Measurements from ENCODE around the gene GUCY1A1.

Gene GUCY1A1

DNA sequence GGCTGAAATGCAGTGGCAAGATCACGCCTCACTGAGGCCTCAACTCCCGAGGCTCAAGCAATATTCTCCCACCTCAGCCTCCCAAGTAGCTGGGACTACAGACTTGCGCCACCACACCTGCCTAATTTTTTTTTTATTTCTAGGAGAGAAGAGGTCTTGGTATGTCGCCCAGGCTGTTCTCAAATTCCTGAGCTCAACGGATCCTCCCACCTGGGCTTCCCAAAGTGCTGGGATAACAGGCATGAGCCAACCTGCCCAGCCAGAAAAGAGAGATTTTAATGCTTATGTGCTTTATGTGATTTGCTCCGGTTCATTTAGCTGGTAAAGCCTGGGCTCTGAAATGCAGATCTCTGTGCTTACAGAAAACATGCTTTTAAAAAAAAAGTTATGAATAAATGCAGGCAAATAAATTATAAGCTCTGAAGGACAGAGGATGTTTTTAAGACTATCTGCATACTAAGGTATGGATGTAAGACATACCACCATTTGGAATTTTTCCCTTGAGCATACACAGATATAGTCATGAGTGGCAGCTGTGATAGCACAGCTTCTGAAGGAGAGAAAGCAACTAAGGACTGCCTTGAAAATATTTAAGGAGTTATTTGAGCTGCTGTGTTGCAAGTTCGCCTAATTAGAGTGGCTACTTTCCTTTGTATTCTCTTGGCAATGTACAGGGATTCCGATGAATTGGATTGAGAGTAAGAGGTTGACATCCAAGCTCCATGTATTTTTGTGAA is 106.0 kb downstream of the GUCY1A1 start:
- Histone ChIP-seq H3K36me3 (ENCODE audit: insufficient read depth, low read length) (no peaks in the 10 kb centered on the region), H3K4me2 (ENCODE audit: low read length) (no peak overlapping the region), H3K9me2 (ENCODE audit: low read depth, low read length) (no peaks in the 10 kb centered on the region), H3K9me3 (ENCODE audit: low read length) (no peaks in the 10 kb centered on the region), H3K79me2 (ENCODE audit: insufficient read depth, low read length) (no peaks in the 10 kb centered on the region), H3K27ac (ENCODE audit: low read depth, low read length, poor library complexity, severe bottlenecking) (no peak overlapping the region), H2AFZ (ENCODE audit: low read length) (no peak overlapping the region), H3K4me3 (ENCODE audit: low read depth, low read length, poor library complexity, severe bottlenecking) (no peak overlapping the region), H3K9ac (ENCODE audit: low read length) (no peak overlapping the region), H3K4me1 (ENCODE audit: insufficient read depth, low read length, severe bottlenecking) (no peaks in the 10 kb centered on the region), H3F3A (ENCODE audit: insufficient read depth, low read length) (no peaks in the 10 kb centered on the region), H3K27me3 (ENCODE audit: insufficient read depth, low read length) (no peaks in the 10 kb centered on the region), H4K20me1 (ENCODE audit: insufficient read depth, low read length) (no peaks in the 10 kb centered on the region)
- TF ChIP-seq EZH2 (IDR thresholded peaks at IDR 0.05; ENCODE audit: borderline replicate concordance, low read length) = no peak
- TF ChIP-seq, protein P1, sequence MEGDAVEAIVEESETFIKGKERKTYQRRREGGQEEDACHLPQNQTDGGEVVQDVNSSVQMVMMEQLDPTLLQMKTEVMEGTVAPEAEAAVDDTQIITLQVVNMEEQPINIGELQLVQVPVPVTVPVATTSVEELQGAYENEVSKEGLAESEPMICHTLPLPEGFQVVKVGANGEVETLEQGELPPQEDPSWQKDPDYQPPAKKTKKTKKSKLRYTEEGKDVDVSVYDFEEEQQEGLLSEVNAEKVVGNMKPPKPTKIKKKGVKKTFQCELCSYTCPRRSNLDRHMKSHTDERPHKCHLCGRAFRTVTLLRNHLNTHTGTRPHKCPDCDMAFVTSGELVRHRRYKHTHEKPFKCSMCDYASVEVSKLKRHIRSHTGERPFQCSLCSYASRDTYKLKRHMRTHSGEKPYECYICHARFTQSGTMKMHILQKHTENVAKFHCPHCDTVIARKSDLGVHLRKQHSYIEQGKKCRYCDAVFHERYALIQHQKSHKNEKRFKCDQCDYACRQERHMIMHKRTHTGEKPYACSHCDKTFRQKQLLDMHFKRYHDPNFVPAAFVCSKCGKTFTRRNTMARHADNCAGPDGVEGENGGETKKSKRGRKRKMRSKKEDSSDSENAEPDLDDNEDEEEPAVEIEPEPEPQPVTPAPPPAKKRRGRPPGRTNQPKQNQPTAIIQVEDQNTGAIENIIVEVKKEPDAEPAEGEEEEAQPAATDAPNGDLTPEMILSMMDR (IDR thresholded peaks at IDR 0.05; ENCODE audit: low read length) = no peak

DNA sequence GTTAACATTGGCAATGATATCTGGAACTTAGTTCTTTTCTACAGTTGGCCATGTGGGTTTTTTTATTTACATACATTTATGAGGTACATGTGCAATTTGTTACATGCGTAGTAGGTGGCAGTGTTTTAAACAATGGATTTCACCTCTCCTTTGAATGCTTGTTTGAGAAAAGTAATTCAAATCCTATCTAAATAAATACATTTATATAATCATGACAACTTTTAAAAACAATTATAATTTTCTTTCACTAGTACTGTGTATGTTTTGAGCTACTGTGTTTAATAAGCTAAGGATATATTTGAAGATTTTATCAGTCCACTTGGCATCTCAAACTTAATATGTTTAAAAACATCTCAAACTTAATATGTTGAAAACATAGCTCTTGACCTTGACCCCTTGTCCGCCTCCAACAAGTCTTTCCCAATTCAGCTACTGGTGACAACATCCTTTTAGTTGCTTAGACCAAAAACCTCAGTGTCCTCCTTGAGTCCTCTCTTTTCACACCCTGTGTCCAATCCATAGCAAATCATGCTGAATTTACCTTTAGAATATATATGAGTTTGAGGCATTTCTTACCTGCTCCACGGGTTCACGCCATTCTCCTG is 106.7 kb downstream of the GUCY1A1 start:
- no peak for TF ChIP-seq EZH2 (IDR thresholded peaks at IDR 0.05; ENCODE audit: borderline replicate concordance, low read length)
- TF ChIP-seq, protein P1 (IDR thresholded peaks at IDR 0.05; ENCODE audit: low read length) = no peak
- H3K9ac ChIP-seq (ENCODE audit: low read length) = no peak overlapping the region

DNA sequence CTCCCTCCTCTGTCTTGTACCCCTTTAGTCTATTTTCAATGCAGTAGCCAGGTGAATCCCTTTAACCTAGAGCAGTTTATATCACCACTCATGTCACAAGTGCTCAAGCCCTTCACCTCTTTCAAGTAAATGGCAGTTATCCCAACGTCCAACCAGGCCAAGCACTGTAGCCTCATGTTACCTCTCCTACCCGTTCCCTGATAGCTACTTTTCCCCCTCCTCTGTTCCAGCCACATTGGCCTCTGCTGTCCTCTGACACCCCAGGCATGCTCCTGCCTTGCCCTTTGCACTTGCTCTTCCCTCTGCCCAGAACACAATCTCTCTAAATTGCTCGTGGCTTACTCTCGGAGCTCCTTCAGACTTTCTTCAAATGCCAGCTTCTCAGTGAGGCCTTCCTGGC is 107.4 kb downstream of the GUCY1A1 start:
- no peak overlapping the region for H3K9ac ChIP-seq (ENCODE audit: low read length)
- no peak overlapping the region for H3K4me2 ChIP-seq (ENCODE audit: low read length)
- no peaks in the 10 kb centered on the region for H3K27me3 ChIP-seq (ENCODE audit: insufficient read depth, low read length)
- no peaks in the 10 kb centered on the region for H3K4me1 ChIP-seq (ENCODE audit: insufficient read depth, low read length, severe bottlenecking)
- H2AFZ ChIP-seq (ENCODE audit: low read length) = no peak overlapping the region
- H3K79me2 ChIP-seq (ENCODE audit: insufficient read depth, low read length) = no peaks in the 10 kb centered on the region
- no peaks in the 10 kb centered on the region for H3K9me3 ChIP-seq (ENCODE audit: low read length)
- H3F3A ChIP-seq (ENCODE audit: insufficient read depth, low read length) = no peaks in the 10 kb centered on the region
- H3K27ac ChIP-seq (ENCODE audit: low read depth, low read length, poor library complexity, severe bottlenecking) = no peak overlapping the region
- H3K4me3 ChIP-seq (ENCODE audit: low read depth, low read length, poor library complexity, severe bottlenecking) = no peak overlapping the region
- no peaks in the 10 kb centered on the region for H3K9me2 ChIP-seq (ENCODE audit: low read depth, low read length)
- TF ChIP-seq EZH2 (IDR thresholded peaks at IDR 0.05; ENCODE audit: borderline replicate concordance, low read length) = no peak
- TF ChIP-seq, protein P1 (IDR thresholded peaks at IDR 0.05; ENCODE audit: low read length) = no peak
- H4K20me1 ChIP-seq (ENCODE audit: insufficient read depth, low read length) = no peaks in the 10 kb centered on the region
- no peaks in the 10 kb centered on the region for H3K36me3 ChIP-seq (ENCODE audit: insufficient read depth, low read length)

More for the DNA sequence above, 106.7 kb downstream of the GUCY1A1 start:
- Histone ChIP-seq H3K36me3 (ENCODE audit: insufficient read depth, low read length) (no peaks in the 10 kb centered on the region), H4K20me1 (ENCODE audit: insufficient read depth, low read length) (no peaks in the 10 kb centered on the region), H3K4me3 (ENCODE audit: low read depth, low read length, poor library complexity, severe bottlenecking) (no peak overlapping the region), H3K27ac (ENCODE audit: low read depth, low read length, poor library complexity, severe bottlenecking) (no peak overlapping the region), H3K27me3 (ENCODE audit: insufficient read depth, low read length) (no peaks in the 10 kb centered on the region), H3K9me3 (ENCODE audit: low read length) (no peaks in the 10 kb centered on the region), H3K79me2 (ENCODE audit: insufficient read depth, low read length) (no peaks in the 10 kb centered on the region), H3K4me1 (ENCODE audit: insufficient read depth, low read length, severe bottlenecking) (no peaks in the 10 kb centered on the region), H2AFZ (ENCODE audit: low read length) (no peak overlapping the region), H3K9me2 (ENCODE audit: low read depth, low read length) (no peaks in the 10 kb centered on the region), H3F3A (ENCODE audit: insufficient read depth, low read length) (no peaks in the 10 kb centered on the region), H3K4me2 (ENCODE audit: low read length) (no peak overlapping the region)
